H7 (cell line): Measurements from ENCODE around the gene CACNA1S. TPM values are rescaled to one million over a fixed set of nuclear protein-coding genes. Genes with fewer than 3 reads are reported as not detected.

ENCODE experiments used
- DNase-seq: peaks from one replicate; pipeline ENCODE4 v3.0.0; 2012
- H3K27me3 ChIP-seq: 2 replicates; pipeline ENCODE4 v1.6.0; 2011; ENCODE audit warnings: mild to moderate bottlenecking, low read length; ENCODE audit not compliant: control insufficient read depth, insufficient read depth
- H3K36me3 ChIP-seq: replicated peaks from 2 replicates; pipeline ENCODE4 v1.5.1; 2011; ENCODE audit warnings: low read length; ENCODE audit not compliant: control insufficient read depth, insufficient read depth
- H3K4me3 ChIP-seq: 2 replicates; pipeline ENCODE4 v1.5.1; 2011; ENCODE audit warnings: low read depth, mild to moderate bottlenecking, control low read depth, low read length, moderate library complexity; ENCODE audit not compliant: insufficient read depth
- total RNA-seq: library from RNA; depleted of rRNA; stranded (reverse); fragments of >200 nt; shearing (Covaris generic); gene quantifications from 2 replicates; pipeline ENCODE4 v1.2.3, GENCODE V29; 2014

The CACNA1S gene
- total RNA-seq, 1 experiment from 2014 or later, result not detected

GRCh38 chr1:201143726-201144635 is 31.8 kb upstream of the CACNA1S start:
- DNase-seq, result no peak
- Histone ChIP-seq H3K4me3 (no peak overlapping the region), H3K36me3 (peaks cover 78% of the 10 kb centered on the region), H3K27me3 (no peaks in the 10 kb centered on the region)

GRCh38 chr1:201142849-201143725 is 30.9 kb upstream of the CACNA1S start:
- H3K4me3 ChIP-seq, result no peak overlapping the region
- no peak for DNase-seq
- peaks cover 79% of the 10 kb centered on the region for H3K36me3 ChIP-seq
- no peaks in the 10 kb centered on the region for H3K27me3 ChIP-seq

- H3K27me3 ChIP-seq, result no peaks in the 10 kb centered on the region
- peaks cover 73% of the 10 kb centered on the region for H3K36me3 ChIP-seq
- DNase-seq, result no peak
These were observed 30.0 kb upstream of the CACNA1S start for GRCh38 chr1:201142011-201142848.

GRCh38 chr1:201141418-201141817 is 29.2 kb upstream of the CACNA1S start:
- Histone ChIP-seq H3K4me3 (no peak overlapping the region), H3K27me3 (no peaks in the 10 kb centered on the region), H3K36me3 (peaks cover 69% of the 10 kb centered on the region)
- DNase-seq, result no peak

More at GRCh38 chr1:201142011-201142848, 30.0 kb upstream of the CACNA1S start:
- H3K4me3 ChIP-seq, result no peak overlapping the region

GRCh38 chr1:201140941-201141260 is 28.7 kb upstream of the CACNA1S start:
- Histone ChIP-seq H3K36me3 (peaks cover 69% of the 10 kb centered on the region), H3K27me3 (no peaks in the 10 kb centered on the region), H3K4me3 (no peak overlapping the region)
- DNase-seq, result no peak

GRCh38 chr1:201140235-201140940 is 28.2 kb upstream of the CACNA1S start:
- H3K27me3 ChIP-seq, result no peaks in the 10 kb centered on the region
- H3K36me3 ChIP-seq, result peaks cover 69% of the 10 kb centered on the region
- H3K4me3 ChIP-seq, result no peak overlapping the region
- no peak for DNase-seq

GRCh38 chr1:201139756-201140155 is 27.5 kb upstream of the CACNA1S start:
- Histone ChIP-seq H3K27me3 (no peaks in the 10 kb centered on the region), H3K36me3 (peaks cover 63% of the 10 kb centered on the region), H3K4me3 (no peak overlapping the region)
- DNase-seq, result no peak

- Histone ChIP-seq H3K27me3 (no peaks in the 10 kb centered on the region), H3K36me3 (peaks cover 59% of the 10 kb centered on the region), H3K4me3 (no peak overlapping the region)
- DNase-seq, result no peak
These were observed 27.1 kb upstream of the CACNA1S start for GRCh38 chr1:201139306-201139705.

GRCh38 chr1:201138311-201138840 is 26.1 kb upstream of the CACNA1S start:
- H3K36me3 ChIP-seq, result peaks cover 50% of the 10 kb centered on the region
- no peak overlapping the region for H3K4me3 ChIP-seq
- H3K27me3 ChIP-seq, result no peaks in the 10 kb centered on the region
- DNase-seq, result no peak

GRCh38 chr1:201137579-201138310 is 25.5 kb upstream of the CACNA1S start:
- Histone ChIP-seq H3K4me3 (no peak overlapping the region), H3K27me3 (no peaks in the 10 kb centered on the region), H3K36me3 (peaks cover 44% of the 10 kb centered on the region)
- no peak for DNase-seq

GRCh38 chr1:201137024-201137392 is 24.8 kb upstream of the CACNA1S start:
- DNase-seq, result no peak
- Histone ChIP-seq H3K4me3 (no peak overlapping the region), H3K27me3 (no peaks in the 10 kb centered on the region), H3K36me3 (peaks cover 37% of the 10 kb centered on the region)

GRCh38 chr1:201136355-201137023 is 24.3 kb upstream of the CACNA1S start:
- no peak for DNase-seq
- Histone ChIP-seq H3K4me3 (no peak overlapping the region), H3K27me3 (no peaks in the 10 kb centered on the region), H3K36me3 (peaks cover 33% of the 10 kb centered on the region)

GRCh38 chr1:201134405-201134804 is 22.2 kb upstream of the CACNA1S start:
- Histone ChIP-seq H3K27me3 (no peaks in the 10 kb centered on the region), H3K36me3 (peaks cover 19% of the 10 kb centered on the region), H3K4me3 (no peak overlapping the region)
- no peak for DNase-seq
